Renal cortex interstitium (tissue), 11 donors: Measurements from ENCODE around the gene GATD1. TPM values are rescaled to one million over a fixed set of nuclear protein-coding genes. Genes with fewer than 3 reads are reported as not detected.

ENCODE experiments used
- DNase-seq, 11 donors: peaks; one replicate each; pipeline ENCODE4 v3.0.0-alpha.2; 2013; ENCODE audit warnings: low read depth in 9 of 11, low spot score in 4 of 11; ENCODE audit errors: extremely low read depth in 1 of 11
- polyA plus RNA-seq, 3 donors: library from polyadenylated mRNA; unstranded; fragments of 120-200 nt; gene quantifications; one replicate each; pipeline ENCODE4 v1.2.1, GENCODE V29; 2013; ENCODE audit not compliant: insufficient read length in 3 of 3

The GATD1 gene
- polyA plus RNA-seq, 3 donors = 53.7 to 103 (median 88.2) TPM

DNA sequence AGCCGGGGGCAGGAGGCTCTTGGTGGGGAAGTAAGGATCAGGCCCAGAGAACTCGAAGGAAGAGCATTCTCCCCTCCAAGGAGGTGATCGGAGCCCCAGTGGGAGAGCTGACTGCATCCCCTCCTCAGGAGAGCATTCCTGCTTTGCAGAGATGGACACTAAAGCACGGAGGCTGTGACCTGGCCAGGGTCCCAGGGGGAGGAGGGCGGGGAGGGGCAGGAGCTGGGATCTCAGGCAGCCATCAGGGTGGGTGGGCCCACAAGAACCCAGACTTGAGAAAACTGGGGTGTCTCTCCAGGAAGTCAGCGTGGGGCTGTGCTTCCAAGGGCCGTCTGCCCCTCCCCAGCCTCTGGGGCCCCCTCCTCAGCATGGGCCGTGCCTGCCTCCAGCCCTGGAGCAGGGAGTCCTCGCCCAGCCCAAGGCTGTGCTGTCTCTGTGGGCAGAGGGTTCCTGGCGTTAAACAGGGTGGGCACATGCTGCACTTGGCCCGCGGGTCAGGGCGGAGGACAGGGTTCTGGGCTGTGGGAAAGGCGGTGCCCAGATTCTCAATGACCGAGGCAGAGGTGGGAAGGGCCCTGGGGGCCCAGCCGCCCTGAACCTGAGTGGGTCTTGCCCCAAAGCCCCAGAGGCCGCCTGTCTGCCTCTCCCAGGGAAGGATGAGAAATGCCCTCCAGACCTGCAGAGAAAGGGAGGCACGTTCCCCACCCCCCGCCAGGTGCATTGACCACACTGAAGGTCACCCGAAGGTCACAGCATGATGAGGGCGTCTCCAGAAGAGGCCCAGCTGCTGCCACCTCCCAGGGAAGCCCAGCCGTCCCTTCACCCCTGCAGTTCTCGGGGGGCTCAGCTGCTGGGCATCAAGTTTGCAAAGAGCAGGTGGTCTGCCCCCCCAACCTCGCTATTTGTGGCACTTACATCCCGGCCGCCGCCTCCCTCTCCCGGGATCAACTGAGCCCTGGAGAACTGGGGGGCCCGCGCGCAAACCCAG lies 12.0 kb upstream of the GATD1 start:
- DNase-seq = no peak

DNA sequence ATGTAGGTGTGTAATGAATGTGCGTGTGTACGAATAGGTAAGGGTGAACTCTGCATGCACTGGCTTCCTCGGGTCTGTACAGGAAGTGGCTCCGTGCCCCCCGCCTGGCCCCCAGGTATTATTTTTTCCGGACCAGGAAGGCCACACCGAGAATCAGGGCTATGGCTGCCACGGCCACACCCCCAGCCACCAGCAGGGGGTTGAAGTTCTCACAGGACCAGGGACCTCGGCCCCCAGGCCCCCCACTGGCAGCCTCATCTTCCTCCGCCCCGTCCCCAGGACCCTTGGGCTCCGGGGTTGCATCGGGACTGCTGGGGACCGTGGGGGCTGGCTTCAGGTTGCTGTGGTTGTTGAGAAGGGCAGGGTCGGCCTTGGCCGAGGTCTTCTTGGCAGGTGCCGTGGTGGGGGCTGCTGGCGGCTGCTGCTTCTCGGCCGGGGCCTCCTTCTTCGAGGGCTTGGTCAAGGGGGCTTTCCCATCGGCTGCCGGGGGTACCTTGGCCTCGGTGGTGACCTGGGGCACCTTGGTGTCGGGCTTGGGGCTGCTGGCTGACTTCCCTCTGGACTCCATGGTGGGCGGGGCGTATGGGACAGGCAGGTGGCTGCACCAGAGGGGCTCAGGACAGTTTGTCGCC lies 10.8 kb upstream of the GATD1 start:
- DNase-seq = no peak

DNA sequence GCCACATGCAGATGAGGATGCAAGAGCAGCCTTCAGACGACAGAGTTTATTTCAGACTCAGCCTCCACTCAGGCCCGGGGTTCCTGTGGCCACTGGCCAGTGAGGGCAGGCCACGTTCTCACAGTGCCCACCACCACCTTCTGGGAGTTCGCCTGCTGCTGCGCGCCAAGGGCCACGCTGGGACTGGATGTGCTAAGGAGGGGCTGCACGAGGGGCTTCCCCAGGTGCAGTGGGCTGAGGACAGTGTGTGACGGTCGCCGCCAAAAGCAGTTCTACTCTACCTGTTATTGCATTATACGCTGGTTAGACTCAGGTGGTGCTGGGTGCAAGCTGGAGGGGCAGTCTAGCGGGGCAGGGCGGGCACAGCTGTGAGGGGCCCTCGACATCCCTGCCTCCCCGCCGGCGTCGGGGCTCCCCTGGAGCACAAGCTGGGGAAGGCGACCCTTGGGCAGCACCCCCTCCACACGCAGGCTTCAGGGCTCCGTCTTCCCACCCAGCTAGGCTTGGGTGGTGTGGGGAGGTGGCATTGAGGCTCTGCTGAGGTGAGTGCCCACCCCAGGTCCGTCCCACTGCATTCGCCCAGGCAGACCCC lies 9.9 kb upstream of the GATD1 start:
- DNase-seq = no peak

DNA sequence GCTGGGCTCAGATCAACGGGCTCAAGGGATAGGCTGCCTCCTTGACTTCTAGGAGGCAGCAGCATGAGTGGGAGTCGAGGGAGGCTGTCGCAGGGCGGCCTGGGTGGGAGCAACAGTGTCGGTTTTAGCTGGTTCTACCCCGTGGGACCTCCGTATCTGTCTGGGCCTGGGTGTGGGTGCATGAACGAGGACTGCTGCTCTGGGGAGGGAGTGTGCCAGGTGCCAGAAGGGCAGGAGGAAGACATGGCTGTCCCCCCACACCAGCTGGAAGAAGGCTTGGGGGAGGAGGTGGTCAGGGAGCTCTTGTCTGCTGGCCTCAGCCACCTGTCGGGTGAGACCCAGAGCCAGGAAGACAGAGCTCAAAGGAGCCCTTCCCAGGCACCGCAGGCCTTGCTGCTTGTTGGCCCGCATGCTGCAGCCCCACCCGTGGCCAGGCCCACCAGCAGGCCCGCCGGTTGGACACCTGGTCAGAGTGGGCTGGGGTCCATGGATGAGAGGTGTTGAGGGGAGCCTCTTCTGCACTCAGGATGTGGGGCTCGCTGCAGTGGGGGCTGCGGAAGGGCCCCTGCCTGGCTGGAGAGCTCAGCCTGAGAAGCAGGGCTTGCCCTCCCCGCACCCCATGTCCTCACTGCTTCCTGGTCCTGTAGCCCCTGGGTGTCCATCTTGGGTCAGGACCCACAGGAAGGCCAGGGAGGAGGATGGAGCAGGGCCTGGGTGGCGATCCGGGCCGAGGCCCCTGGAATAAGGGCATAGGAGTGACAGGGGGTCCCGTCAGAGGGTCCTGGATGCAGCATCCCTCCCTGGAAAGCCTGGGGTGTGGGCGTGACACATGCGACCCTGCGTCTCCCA lies 9.2 kb upstream of the GATD1 start:
- DNase-seq = no peak

DNA sequence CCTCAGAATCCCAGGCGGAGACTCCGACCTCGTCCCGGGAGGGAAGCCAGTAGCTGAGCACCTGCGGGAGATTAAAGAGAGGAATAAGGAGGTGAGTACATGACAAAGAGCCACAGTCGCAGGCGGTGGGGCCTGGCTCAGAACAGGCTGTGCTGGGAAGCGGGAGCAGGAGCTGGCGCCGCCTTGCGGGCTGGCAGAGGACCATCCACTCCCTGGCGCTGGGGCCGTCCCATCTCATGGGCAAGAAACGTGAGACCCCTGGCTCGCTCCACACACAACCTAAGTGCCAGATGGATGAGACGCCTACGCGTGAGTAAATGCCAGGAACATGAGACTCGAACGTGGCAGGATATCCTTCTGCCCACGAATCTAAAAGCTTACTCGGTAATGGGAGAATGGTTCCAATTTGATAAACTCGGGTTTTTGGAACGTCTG lies 6.3 kb upstream of the GATD1 start:
- DNase-seq = peak in 7 of 11 donors; percentile 58 to 81 (median 73)

DNA sequence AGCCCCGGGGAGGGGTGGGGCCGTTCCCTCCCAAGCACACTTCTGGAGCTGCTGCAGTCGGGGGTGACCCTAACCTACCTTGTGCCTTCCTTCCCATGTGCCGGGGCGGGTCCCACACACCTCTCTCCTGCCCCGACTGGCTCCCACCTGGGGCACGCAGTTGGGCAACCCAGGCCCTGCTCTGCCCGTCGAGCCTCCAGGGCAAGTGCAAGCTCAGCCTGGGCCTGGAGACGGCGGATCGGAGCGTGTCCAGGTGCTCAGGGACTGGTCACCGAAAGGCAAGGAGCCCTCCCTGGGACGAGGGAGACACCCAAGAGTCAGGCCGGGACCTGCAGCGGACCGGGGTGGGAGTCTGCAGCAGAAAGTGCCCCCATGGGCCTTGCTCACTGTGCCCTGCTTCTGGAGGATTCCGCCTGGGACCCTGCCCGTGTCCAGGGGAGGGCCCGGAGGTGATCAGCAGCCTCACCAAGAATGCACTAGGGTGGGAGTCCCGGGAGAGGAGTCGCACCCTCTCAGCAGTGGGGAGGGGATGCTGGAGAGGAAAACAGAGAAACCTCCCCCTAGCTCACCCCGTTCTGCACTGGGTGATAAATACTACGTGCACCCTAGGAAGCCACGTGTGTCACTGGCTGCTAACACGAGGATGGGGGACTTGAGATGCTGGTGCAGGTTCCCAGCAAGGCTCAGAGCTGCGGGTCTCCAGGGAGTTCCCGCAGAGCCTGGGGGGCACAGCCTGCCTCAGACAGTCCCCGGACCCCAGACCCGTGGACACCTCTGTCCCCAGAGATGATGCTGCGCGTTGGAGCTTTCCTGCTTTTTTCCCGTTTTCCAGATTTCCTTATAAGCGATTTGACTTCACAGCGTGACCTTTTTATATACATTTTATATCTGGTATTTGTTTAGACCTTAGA lies 5.2 kb upstream of the GATD1 start:
- no peak for DNase-seq

DNA sequence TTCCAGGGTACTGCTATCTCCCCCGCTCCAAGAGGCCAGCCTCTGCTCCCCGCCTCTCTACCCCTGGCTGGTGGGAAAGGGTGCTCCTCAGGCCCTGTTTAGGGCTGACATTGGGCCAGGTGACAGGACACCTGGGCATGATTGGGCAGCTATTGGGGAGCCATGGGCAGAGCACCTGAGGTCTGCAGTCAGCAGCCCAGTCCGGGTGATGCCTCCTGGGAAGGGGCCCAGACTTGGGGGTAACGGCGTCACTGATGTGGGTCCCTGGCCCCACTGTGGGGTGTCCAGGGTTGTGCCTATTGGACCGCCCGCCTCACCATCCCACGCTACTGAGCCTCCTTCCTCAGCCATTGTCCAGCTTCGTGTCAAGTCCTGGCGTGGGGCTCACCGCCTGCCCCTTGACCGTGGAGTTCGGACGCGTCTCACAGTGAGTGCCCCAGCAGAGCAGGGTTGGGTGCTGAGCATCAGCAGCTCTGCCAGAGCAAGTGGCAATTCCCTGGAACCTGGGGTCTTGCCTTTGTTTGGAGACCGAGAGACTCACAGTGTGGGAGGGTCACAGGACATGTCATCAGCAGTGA lies 2.8 kb upstream of the GATD1 start:
- DNase-seq = no peak

DNA sequence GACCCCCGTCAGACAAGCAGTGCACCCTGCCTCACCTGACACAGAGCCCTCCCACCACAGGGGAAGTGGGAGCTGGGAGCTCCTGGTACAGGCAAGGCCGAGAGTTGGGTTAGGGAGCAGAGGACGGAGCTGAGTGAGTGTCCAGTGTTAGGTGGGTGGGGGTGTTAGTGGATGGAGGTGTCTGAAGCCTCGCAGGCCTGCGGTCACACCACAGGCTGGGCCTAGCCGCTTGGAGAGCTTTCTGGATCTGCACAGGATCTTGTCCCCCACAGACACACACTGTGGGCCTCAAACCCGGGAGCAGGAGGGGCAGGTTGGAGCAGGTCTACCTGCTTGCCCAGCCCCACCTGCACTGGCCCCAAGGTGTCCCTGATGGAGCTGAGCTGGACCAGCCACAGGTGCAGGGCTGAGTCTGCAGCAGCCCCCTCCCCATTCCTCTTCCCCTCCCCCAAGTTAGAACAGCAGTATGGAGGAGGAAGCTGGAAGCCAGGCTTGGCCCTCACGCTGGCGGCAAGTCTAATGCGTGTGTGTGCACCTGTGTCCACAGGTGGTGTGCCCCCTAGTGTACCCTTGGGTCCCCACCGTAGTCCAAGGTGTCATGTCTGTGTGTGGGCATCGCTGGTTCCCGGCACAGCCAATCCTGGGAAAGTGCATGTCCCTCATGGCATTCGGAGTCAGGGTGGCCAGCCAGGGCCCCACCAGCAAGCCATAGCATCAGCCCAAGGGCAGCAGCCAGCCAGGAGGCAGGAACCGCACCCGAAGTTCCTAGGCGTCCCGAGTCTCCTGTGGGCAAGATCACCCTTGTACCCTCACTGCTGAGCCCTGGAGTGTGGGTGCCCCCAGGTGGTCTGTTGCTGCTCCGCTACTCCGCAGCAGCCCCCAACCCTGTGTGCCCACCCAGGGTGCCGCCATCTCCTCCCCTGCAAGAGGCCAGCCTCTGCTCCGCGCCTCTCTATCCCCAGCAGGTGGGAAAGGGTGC lies 2.0 kb upstream of the GATD1 start:
- DNase-seq = no peak

DNA sequence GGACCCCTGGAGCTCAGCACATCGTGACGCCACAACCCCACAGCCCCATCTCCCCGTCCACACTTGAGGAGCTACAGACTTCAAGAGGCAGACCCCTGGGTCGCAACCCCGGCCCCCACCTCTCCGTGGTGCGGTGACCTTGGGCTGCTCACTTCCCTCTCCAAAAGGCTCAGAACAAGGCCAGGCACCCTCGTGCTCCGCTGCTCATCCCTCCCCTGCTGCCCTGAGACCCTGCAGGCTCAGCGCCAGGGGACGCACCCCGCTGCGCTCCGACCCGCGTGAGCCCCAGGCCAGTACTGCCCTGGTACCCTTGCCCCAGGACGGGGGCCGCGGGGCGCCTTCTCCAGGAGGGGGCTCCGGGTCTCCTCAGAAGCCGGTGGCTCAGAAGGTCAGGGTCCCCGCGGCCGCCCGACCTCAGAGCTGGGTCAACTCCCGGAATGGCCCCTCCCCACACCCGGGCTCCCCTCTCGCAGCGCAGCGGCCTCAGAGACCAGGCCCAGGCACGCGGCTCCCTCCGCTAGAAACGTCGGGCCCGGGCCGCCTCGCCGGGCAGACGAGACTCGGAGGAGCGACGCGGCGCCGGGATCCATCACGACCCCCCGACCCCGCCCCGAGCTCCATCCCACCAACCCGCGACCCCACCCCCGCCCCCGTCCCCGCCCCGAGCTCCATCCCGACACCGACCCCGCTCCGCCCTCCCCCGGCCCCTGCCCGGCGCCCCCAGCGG lies 563 bp downstream of the GATD1 start:
- no peak for DNase-seq

DNA sequence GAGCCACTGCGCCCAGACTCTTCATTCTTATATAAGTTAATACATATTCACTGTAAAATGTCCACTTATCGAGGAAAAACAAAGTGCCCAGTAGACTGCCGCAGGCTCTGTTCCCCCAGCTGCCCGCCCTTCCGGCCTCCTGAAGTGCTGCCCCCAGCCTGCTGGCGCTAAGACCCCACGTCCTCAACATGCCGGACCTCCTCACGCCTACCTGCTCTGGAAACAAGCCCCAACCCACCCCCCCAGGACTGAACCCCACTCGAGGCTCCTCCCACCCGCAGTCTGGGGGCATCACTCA lies 1.1 kb downstream of the GATD1 start:
- DNase-seq = no peak

DNA sequence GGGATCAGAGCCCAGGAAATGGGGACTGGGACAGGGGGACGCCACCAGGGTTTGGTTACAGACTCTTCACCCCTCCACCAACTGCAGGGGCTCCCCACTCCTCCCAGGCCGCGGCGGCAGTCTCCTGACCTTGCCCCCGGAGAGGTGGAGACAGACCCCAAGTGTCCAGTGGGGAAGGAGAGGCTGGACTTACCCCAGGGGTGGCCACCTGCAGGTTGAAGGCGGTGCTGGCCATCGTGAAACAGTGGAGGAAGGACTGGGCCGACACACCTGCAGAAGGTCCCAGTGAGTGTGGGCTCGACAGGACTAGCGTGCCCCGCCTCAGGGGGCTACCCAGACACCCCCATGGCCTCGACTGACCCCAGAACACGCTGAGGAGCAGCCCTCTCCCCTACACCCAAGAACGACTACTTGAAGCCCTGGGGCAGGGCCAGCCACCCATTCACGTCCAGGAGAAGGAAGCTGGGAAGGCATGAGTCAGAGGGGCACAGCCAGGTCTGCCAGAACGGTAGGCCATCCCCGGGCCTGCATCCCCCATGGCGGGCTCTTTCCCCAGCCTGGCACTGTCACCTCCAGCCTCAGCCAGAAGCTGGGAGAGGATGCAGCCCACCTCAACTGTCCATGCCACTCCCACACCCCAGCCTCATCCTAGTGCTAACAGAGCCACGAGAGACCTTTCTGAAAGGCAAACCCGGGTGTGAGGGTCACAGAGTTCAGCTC lies 2.3 kb downstream of the GATD1 start:
- no peak for DNase-seq

DNA sequence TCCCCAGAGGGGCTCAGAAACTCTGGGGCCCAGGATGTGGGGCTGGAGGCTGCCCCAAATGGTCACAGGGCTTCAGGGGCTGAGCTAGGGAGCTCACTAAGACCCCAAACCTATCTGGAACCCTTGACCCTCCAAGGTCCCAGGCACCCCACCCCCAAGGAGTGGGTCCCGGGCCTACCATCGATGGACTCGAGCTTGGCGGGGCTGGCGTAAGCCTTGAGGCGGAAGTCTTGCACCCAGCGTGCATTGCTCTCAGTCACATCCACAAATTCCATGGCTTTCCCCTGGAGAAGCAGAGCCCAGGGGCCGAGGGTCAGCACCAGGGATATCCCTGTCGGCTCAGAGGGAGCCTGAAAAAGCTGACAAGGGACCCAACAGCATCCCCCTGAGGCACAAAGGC lies 3.5 kb downstream of the GATD1 start:
- no peak for DNase-seq

DNA sequence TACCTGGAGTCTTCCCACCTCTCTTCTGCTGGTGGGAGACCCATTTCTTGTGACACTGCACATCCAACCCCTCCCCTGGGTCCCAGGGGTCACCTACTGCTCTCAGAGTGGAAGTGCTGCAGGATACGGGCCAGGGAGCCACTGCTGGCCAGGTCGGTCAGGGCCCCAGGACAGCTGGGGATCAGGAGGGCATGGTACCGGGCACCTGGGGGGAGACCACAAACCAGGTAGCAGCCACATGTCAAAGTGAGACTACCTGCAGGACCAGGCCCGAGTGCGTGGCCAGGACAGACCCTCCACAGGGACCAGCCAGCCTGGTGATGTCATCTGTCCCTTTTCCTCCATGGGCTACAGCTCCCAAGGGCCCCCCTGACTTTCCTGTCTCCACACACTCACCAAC lies 3.9 kb downstream of the GATD1 start:
- DNase-seq = no peak

DNA sequence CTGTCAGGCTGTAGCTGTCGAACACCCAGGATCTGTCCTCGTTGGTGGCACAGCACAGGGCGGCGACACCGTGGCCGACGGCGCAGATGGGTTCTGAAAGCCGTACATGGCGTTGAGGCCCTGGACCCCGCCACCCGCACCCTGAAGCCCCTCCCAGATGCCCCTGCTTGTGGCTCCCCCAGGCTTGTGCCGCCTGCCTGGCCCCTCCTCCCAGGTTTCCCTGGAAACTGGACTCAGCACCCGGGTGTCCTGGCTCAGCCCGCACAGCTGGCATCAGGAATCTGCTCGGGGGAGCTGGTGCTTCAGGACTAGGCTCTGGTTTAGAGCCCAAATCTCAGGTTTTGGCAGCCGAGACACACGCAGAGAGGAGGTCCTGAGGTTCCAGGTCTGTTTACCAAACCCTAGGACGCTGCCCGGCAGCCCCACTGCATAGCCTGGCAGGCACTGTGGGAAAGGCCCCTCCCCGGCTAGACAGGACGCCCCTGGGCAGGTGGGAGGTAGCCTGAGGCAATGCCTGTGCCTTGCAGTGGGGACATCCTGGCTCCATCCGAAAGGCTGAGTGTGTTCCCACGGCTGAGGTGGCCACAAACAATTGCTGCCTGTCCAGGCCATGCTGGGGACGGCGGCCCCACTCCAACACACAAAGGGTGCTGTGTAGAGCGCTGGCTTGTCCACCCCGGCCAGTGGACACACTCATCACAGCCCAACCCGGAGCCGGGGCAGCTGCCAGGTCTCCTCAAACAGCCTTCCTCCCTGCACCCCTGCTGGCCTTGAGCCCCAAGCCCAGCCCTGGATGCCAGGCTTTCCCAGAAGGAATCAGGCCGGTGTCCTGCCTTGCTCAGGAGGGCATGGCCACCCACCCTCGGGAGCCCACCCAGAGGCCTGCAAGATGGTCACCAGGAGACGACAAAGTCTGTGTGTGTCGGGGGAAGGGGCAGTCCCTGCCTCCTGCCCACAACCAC lies 4.6 kb downstream of the GATD1 start:
- DNase-seq = no peak
